ENCODE data around the gene DDX51. TPM values are rescaled to one million over a fixed set of nuclear protein-coding genes. Genes with fewer than 3 reads are reported as not detected.

The DDX51 gene
- total and polyA plus RNA-seq, 2 of the 4 experiments (the other 2 are of a cell fraction): 3.8 to 14.5 TPM

- no peak for TF ChIP-seq RCOR1 (IDR thresholded peaks at IDR 0.05; ENCODE audit: insufficient replicate concordance, low read length)
Observed at GRCh38 chr12:132116709-132117557, 27.2 kb downstream of the DDX51 start (continued).

GRCh38 chr12:132115500-132115899 is 28.6 kb downstream of the DDX51 start:
- Histone ChIP-seq H3K4ac (ENCODE audit: low read depth, low read length) (no peak overlapping the region), H2BK120ac (ENCODE audit: low read depth, low read length) (no peak overlapping the region), H3K4me1 (ENCODE audit: control insufficient read depth, insufficient read depth, low read length) (no peaks in the 10 kb centered on the region), H3K9ac (ENCODE audit: low read depth, low read length) (no peak overlapping the region), H2AFZ (replicated peaks; ENCODE audit: low read length, poor library complexity) (peak overlapping the region; percentile 43), H2BK15ac (ENCODE audit: low read depth, low read length) (no peak overlapping the region), H2BK5ac (ENCODE audit: low read depth, low read length, poor library complexity, severe bottlenecking) (no peak overlapping the region), H3K36me3 (ENCODE audit: control insufficient read depth, insufficient read depth, low read length) (peaks cover 42% of the 10 kb centered on the region), H3K27me3 (ENCODE audit: control insufficient read depth, insufficient read depth, low read length) (no peaks in the 10 kb centered on the region), H3K14ac (replicated peaks; ENCODE audit: low read depth, low read length) (no peak overlapping the region), H3K9me1 (ENCODE audit: insufficient read depth, low read length) (no peaks in the 10 kb centered on the region; the same call in 1 of the 2 replicates), H3K23ac (ENCODE audit: low read depth, low read length) (no peak overlapping the region), H3K79me1 (ENCODE audit: low read depth in 1 of 2, low read length in 2 of 2) (no peaks in the 10 kb centered on the region), H3K18ac (ENCODE audit: low read depth, low read length) (no peak overlapping the region), H2BK20ac (ENCODE audit: low read depth, low read length) (no peak overlapping the region), H4K91ac (ENCODE audit: insufficient read depth, low read depth, low read length) (no peak overlapping the region), H4K8ac (ENCODE audit: low read depth in 2 of 2, low read length in 2 of 2) (no peak overlapping the region), H3K27ac (ENCODE audit: insufficient read depth, low read length) (no peak overlapping the region), H4K20me1 (ENCODE audit: insufficient read depth, low read length) (no peaks in the 10 kb centered on the region), H3K56ac (ENCODE audit: extremely low read depth, insufficient read depth, low read length) (no peak overlapping the region), H3K9me3 (ENCODE audit: control insufficient read depth, insufficient read depth, low read length) (no peaks in the 10 kb centered on the region), H2AK5ac (ENCODE audit: low read depth, low read length) (no peak overlapping the region), H3K4me3 (ENCODE audit: insufficient read depth, low read depth, low read length) (no peak overlapping the region), H2AK9ac (replicated peaks; ENCODE audit: low read depth, low read length, poor library complexity) (no peak overlapping the region), H4K5ac (ENCODE audit: low read depth, low read length) (no peak overlapping the region), H3K4me2 (ENCODE audit: low read depth, low read length) (no peak overlapping the region)
- no TSS peak for BruUV-seq (replicated peaks)
- DNase-seq (no peak), ATAC-seq (ENCODE audit: low read depth) (no peak)
- intact Hi-C loops (cut with micrococcal nuclease) (no loop called here), in situ Hi-C loops (cut with MboI; ENCODE audit: low sequenced_read_pairs) (no loop called here), dilution Hi-C loops (cut with HindIII; ENCODE audit: low sequenced_read_pairs, unreplicated experiment) (no loop called here)
- CTCF ChIA-PET: no interaction called here
- 100% methylated on average over 1 of the region's 9 CpGs; no CpG with 5 or more reads in 1 of the 2 experiments for WGBS, 2 experiments (ENCODE audit: extremely low coverage in 2 of 2, insufficient read length in 1 of 2)
- POLR2A ChIA-PET (ENCODE audit: unreplicated experiment): no interaction called here
- TF ChIP-seq RCOR1 (IDR thresholded peaks at IDR 0.05; ENCODE audit: insufficient replicate concordance, low read length) (no peak), MAZ (IDR thresholded peaks at IDR 0.05; ENCODE audit: borderline replicate concordance, low read depth, low read length) (no peak), RAD21 (IDR thresholded peaks at IDR 0.05; ENCODE audit: low read length) (no peak), NFE2L2 (IDR thresholded peaks at IDR 0.05; ENCODE audit: low read depth, low read length) (no peak), FOS (IDR thresholded peaks at IDR 0.05; ENCODE audit: low read depth, low read length) (no peak), CHD1 (IDR thresholded peaks at IDR 0.05; ENCODE audit: low read depth, low read length) (no peak), CEBPB (IDR thresholded peaks at IDR 0.05; ENCODE audit: low read depth, low read length) (no peak), BHLHE40 (IDR thresholded peaks at IDR 0.05; ENCODE audit: low read depth, low read length) (no peak), SMC3 (IDR thresholded peaks at IDR 0.05; ENCODE audit: low read depth, low read length) (no peak)
- TF ChIP-seq, protein P1, sequence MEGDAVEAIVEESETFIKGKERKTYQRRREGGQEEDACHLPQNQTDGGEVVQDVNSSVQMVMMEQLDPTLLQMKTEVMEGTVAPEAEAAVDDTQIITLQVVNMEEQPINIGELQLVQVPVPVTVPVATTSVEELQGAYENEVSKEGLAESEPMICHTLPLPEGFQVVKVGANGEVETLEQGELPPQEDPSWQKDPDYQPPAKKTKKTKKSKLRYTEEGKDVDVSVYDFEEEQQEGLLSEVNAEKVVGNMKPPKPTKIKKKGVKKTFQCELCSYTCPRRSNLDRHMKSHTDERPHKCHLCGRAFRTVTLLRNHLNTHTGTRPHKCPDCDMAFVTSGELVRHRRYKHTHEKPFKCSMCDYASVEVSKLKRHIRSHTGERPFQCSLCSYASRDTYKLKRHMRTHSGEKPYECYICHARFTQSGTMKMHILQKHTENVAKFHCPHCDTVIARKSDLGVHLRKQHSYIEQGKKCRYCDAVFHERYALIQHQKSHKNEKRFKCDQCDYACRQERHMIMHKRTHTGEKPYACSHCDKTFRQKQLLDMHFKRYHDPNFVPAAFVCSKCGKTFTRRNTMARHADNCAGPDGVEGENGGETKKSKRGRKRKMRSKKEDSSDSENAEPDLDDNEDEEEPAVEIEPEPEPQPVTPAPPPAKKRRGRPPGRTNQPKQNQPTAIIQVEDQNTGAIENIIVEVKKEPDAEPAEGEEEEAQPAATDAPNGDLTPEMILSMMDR (conservative IDR thresholded peaks at IDR 0.05; ENCODE audit: low read depth, low read length): no peak
- TF ChIP-seq, protein P2, sequence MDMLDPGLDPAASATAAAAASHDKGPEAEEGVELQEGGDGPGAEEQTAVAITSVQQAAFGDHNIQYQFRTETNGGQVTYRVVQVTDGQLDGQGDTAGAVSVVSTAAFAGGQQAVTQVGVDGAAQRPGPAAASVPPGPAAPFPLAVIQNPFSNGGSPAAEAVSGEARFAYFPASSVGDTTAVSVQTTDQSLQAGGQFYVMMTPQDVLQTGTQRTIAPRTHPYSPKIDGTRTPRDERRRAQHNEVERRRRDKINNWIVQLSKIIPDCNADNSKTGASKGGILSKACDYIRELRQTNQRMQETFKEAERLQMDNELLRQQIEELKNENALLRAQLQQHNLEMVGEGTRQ (IDR thresholded peaks at IDR 0.05; ENCODE audit: low read depth, low read length): no peak
- TF ChIP-seq, protein P3, sequence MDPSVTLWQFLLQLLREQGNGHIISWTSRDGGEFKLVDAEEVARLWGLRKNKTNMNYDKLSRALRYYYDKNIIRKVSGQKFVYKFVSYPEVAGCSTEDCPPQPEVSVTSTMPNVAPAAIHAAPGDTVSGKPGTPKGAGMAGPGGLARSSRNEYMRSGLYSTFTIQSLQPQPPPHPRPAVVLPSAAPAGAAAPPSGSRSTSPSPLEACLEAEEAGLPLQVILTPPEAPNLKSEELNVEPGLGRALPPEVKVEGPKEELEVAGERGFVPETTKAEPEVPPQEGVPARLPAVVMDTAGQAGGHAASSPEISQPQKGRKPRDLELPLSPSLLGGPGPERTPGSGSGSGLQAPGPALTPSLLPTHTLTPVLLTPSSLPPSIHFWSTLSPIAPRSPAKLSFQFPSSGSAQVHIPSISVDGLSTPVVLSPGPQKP (IDR thresholded peaks at IDR 0.05; ENCODE audit: borderline replicate concordance, low read depth, low read length): no peak
